Measurements from ENCODE around the gene GALNT2. TPM values are rescaled to one million over a fixed set of nuclear protein-coding genes. Genes with fewer than 3 reads are reported as not detected.

Gene GALNT2
- total and polyA plus RNA-seq, 10 donors: 7.9 to 44.8 (median 36.9) TPM

DNA sequence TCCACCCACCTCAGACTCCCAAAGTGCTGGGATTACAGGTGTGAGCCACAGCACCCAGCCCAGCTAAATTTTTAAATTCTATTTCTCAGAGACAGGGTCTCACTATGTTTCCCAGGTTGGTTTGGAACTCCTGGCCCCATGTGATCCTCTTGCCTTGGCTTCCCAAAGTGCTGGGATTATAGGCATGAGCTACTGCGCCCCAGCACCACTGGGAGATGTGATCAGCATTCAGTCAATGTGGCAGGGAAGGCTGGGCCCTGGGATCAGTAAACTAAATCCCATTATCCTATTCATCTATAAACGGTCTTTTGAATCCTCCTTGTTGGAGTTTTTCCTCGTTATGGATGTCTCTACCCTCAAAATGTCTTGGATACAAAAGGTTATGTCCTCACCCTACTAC is 245.6 kb downstream of the GALNT2 start:
- intact Hi-C loops (cut with DNase I; ENCODE audit: low total_unique reads): no loop called here
- peaks cover 0 to 11% (median 6%) of the 10 kb centered on the region in 6 donors for H3K4me1 ChIP-seq
- no peak overlapping the region for H3K27ac ChIP-seq
- no peaks in the 10 kb centered on the region for H3K9me3 ChIP-seq
- WGBS, 5 donors: 65 to 81% (median 71%) methylated on average over 3 of the region's 3 CpGs
- H3K4me3 ChIP-seq: no peak overlapping the region
- DNase-seq: no peak
- TF ChIP-seq, protein P1, sequence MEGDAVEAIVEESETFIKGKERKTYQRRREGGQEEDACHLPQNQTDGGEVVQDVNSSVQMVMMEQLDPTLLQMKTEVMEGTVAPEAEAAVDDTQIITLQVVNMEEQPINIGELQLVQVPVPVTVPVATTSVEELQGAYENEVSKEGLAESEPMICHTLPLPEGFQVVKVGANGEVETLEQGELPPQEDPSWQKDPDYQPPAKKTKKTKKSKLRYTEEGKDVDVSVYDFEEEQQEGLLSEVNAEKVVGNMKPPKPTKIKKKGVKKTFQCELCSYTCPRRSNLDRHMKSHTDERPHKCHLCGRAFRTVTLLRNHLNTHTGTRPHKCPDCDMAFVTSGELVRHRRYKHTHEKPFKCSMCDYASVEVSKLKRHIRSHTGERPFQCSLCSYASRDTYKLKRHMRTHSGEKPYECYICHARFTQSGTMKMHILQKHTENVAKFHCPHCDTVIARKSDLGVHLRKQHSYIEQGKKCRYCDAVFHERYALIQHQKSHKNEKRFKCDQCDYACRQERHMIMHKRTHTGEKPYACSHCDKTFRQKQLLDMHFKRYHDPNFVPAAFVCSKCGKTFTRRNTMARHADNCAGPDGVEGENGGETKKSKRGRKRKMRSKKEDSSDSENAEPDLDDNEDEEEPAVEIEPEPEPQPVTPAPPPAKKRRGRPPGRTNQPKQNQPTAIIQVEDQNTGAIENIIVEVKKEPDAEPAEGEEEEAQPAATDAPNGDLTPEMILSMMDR (IDR thresholded peaks at IDR 0.05 in 8 of 11, conservative IDR thresholded peaks at IDR 0.05 in 3 of 11): no peak
- TF ChIP-seq POLR2A (IDR thresholded peaks at IDR 0.05) (no peak), POLR2AphosphoS5 (IDR thresholded peaks at IDR 0.05) (no peak)
- H3K36me3 ChIP-seq: no peaks in the 10 kb centered on the region
- no peaks in the 10 kb centered on the region for H3K27me3 ChIP-seq (replicated peaks in 1 of 7)

DNA sequence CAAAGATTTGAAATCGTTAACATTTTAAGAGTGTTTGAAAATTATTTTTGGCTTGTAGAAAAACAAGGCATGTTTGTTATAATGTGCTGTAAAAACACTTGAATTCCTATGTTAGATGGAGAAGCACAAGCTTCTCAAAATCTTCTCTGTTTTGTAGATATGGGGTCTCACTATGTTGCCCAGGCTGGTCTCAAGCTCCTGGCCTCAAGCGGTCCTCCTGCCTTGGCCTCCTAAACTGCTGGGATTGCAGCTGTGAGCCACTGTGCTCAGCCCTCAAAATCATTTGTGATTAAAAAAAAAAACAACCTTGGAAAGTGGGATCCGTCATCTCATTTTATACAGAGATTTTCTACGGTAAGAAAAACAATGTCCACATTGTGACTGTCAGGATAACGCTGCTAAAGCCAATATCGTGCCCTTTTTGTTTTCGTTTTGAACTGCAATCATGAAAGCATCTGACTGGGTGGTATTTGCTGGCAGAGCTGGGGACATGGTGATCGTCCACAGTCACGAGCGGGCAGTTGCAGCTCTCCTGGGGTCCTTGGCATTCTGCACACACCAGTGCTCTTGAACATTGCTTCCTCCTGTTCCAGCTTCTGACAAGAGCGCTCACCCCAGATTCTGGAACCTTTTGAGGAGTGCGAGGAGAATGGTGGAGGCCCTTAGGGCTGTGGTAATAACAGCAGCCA is 246.6 kb downstream of the GALNT2 start:
- no peaks in the 10 kb centered on the region for H3K9me3 ChIP-seq
- 79 to 88% (median 82%) methylated on average over 11 to 12 of the region's 12 CpGs for WGBS, 5 donors
- intact Hi-C loops (cut with DNase I; ENCODE audit: low total_unique reads): no loop called here
- H3K4me3 ChIP-seq: no peak overlapping the region
- H3K27me3 ChIP-seq (replicated peaks in 1 of 7): no peaks in the 10 kb centered on the region
- H3K4me1 ChIP-seq: peaks cover 0 to 8% (median 6%) of the 10 kb centered on the region in 6 donors
- TF ChIP-seq POLR2A (IDR thresholded peaks at IDR 0.05) (no peak), POLR2AphosphoS5 (IDR thresholded peaks at IDR 0.05) (no peak)
- TF ChIP-seq, protein P1 (IDR thresholded peaks at IDR 0.05 in 8 of 11, conservative IDR thresholded peaks at IDR 0.05 in 3 of 11): no peak
- no peak for DNase-seq
- no peaks in the 10 kb centered on the region for H3K36me3 ChIP-seq
- no peak overlapping the region for H3K27ac ChIP-seq

DNA sequence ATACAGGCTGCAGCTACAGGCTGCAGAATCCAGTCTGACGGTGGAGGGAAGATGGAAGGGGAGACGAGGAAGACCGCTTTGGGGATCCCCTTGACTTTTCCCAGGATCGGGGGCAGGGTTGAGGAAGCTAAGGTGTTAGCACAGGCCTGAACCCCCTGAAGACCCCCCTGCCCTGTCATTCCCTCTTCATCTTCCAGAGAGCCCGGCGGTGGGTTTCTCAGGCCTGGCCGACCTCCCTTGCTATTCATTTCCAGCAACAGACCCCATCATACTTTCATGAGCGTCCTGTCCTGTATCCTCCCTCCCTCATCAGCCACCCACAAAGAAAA is 247.1 kb downstream of the GALNT2 start:
- intact Hi-C loops (cut with DNase I; ENCODE audit: low total_unique reads): no loop called here
- no peaks in the 10 kb centered on the region for H3K27me3 ChIP-seq (replicated peaks in 1 of 7)
- TF ChIP-seq, protein P1 (IDR thresholded peaks at IDR 0.05 in 8 of 11, conservative IDR thresholded peaks at IDR 0.05 in 3 of 11): no peak
- no peak for TF ChIP-seq POLR2AphosphoS5 (IDR thresholded peaks at IDR 0.05)
- TF ChIP-seq POLR2A (IDR thresholded peaks at IDR 0.05): no peak
- WGBS, 5 donors: 81 to 87% (median 82%) methylated on average over 8 of the region's 8 CpGs
- peaks cover 0 to 8% (median 6%) of the 10 kb centered on the region in 6 donors for H3K4me1 ChIP-seq
- no peaks in the 10 kb centered on the region for H3K36me3 ChIP-seq
- H3K4me3 ChIP-seq: no peak overlapping the region
- DNase-seq: no peak
- no peak overlapping the region for H3K27ac ChIP-seq
- no peaks in the 10 kb centered on the region for H3K9me3 ChIP-seq

GRCh38 chr1:230315099-230315498 is 248.1 kb downstream of the GALNT2 start:
- no peak for DNase-seq
- H3K27ac ChIP-seq: no peak overlapping the region
- no peak overlapping the region for H3K4me3 ChIP-seq
- intact Hi-C loops (cut with DNase I; ENCODE audit: low total_unique reads): no loop called here
- WGBS, 5 donors: 60 to 92% (median 87%) methylated on average over 2 to 6 of the region's 6 CpGs
- H3K27me3 ChIP-seq (replicated peaks in 1 of 7): no peaks in the 10 kb centered on the region
- no peaks in the 10 kb centered on the region for H3K9me3 ChIP-seq
- no peak for TF ChIP-seq POLR2A (IDR thresholded peaks at IDR 0.05)
- TF ChIP-seq, protein P1 (IDR thresholded peaks at IDR 0.05 in 8 of 11, conservative IDR thresholded peaks at IDR 0.05 in 3 of 11): no peak
- no peak for TF ChIP-seq POLR2AphosphoS5 (IDR thresholded peaks at IDR 0.05)
- no peaks in the 10 kb centered on the region for H3K36me3 ChIP-seq
- H3K4me1 ChIP-seq: peaks cover 0 to 7% (median 6%) of the 10 kb centered on the region in 6 donors

Measured in spleen (tissue), 11 donors.